ENCODE measurements around the gene HACD1. TPM values are rescaled to one million over a fixed set of nuclear protein-coding genes. Genes with fewer than 3 reads are reported as not detected.

HACD1 gene
- total and polyA plus RNA-seq, 2 of the 4 experiments (the other 2 are of a cell fraction), result 10.0 to 24.9 TPM

GRCh38 chr10:17643755-17644484, 26.7 kb upstream of the HACD1 start, which contains the start of gene STAM (continued):
- TF ChIP-seq ELK1 (IDR thresholded peaks at IDR 0.05; ENCODE audit: borderline replicate concordance, low read depth, low read length) (no peak), NFE2L2 (IDR thresholded peaks at IDR 0.05; ENCODE audit: low read depth, low read length) (peak; percentile 11; the same call in 1 of the 2 replicates), RFX5 (IDR thresholded peaks at IDR 0.05; ENCODE audit: low read depth, low read length) (no peak)

Data from IMR-90 (cell line).